Activated CD4-positive, alpha-beta T cell treated with anti-CD3 and anti-CD28 coated beads, Interleukin-2, amount 10 ng/mL, durations not matched to agents 7 days and 5 days (primary cell): Measurements from ENCODE around the gene AP2A1. TPM values are rescaled to one million over a fixed set of nuclear protein-coding genes. Genes with fewer than 3 reads are reported as not detected.

ENCODE experiments used
- CTCF ChIA-PET: fragments of 350-600 bp; sonication (Branson Sonifier 250); formaldehyde crosslinking; loops from one replicate; lab custom pipeline; 2021; ENCODE audit warnings: antibody characterized with exemption; lab: Charles Lee
- POLR2A ChIA-PET: fragments of 350-600 bp; sonication (Branson Sonifier 250); formaldehyde crosslinking; loops from one replicate; lab custom pipeline; 2021; ENCODE audit warnings: antibody characterized with exemption; lab: Charles Lee
- DNase-seq: peaks from one replicate; pipeline ENCODE4 v3.0.0-alpha.2; 2020
- H3K27ac Mint-ChIP-seq: one replicate; pipeline ENCODE4 v1.8.0; 2021; ENCODE audit warnings: mild to moderate bottlenecking, moderate library complexity, mixed read lengths
- H3K27me3 Mint-ChIP-seq: one replicate; pipeline ENCODE4 v1.8.0; 2021; ENCODE audit warnings: mixed read lengths
- H3K36me3 Mint-ChIP-seq: one replicate; pipeline ENCODE4 v1.8.0; 2021; ENCODE audit warnings: low read depth, mixed read lengths
- H3K4me1 Mint-ChIP-seq: one replicate; pipeline ENCODE4 v1.8.0; 2021; ENCODE audit warnings: mixed read lengths
- H3K4me3 Mint-ChIP-seq: one replicate; pipeline ENCODE4 v1.8.0; 2021; ENCODE audit warnings: mild to moderate bottlenecking, moderate library complexity, mixed read lengths
- H3K9me3 Mint-ChIP-seq: one replicate; pipeline ENCODE4 v1.8.0; 2021; ENCODE audit warnings: mixed read lengths
- total RNA-seq, 2 experiments: library from RNA; stranded (reverse); gene quantifications; one replicate each; pipeline ENCODE4 v1.2.3, GENCODE V29; 2021

Gene AP2A1
- total RNA-seq, 2 experiments from 2014 or later: 77.2 to 87.9 TPM

- Mint-ChIP-seq H3K4me1 (peaks cover 3% of the 10 kb centered on the region), H3K27ac (no peak overlapping the region), H3K9me3 (no peaks in the 10 kb centered on the region), H3K36me3 (peaks cover 26% of the 10 kb centered on the region), H3K27me3 (no peaks in the 10 kb centered on the region), H3K4me3 (no peak overlapping the region)
- POLR2A ChIA-PET: no interaction called here
- CTCF ChIA-PET: interaction anchor here (1.5 kb wide), 1 partner anchor 29 kb away, joined by 3 read pairs; no protein-coding TSS in a partner anchor
- DNase-seq: no peak
Measured at GRCh38 chr19:49840736-49841249, 74.0 kb downstream of the AP2A1 start.

- CTCF ChIA-PET: no interaction called here
Measured at GRCh38 chr19:49843265-49843664, 76.5 kb downstream of the AP2A1 start.

GRCh38 chr19:49844138-49845095 is 77.6 kb downstream of the AP2A1 start:
- no peak for DNase-seq
- H3K9me3 Mint-ChIP-seq: peaks cover 7% of the 10 kb centered on the region
- peaks cover 12% of the 10 kb centered on the region for H3K36me3 Mint-ChIP-seq
- H3K4me1 Mint-ChIP-seq: peaks cover 15% of the 10 kb centered on the region
- CTCF ChIA-PET: interaction anchor here (0.5 to 0.6 kb wide), 3 partner anchors 25 to 303 kb away, joined by 3 read pairs; no protein-coding TSS in a partner anchor
- no peak overlapping the region for H3K27ac Mint-ChIP-seq
- H3K27me3 Mint-ChIP-seq: peaks cover 5% of the 10 kb centered on the region
- no peak overlapping the region for H3K4me3 Mint-ChIP-seq
- POLR2A ChIA-PET: no interaction called here

More at GRCh38 chr19:49843265-49843664, 76.5 kb downstream of the AP2A1 start:
- H3K27ac Mint-ChIP-seq: no peak overlapping the region
- no peak for DNase-seq
- H3K36me3 Mint-ChIP-seq: peaks cover 15% of the 10 kb centered on the region
- H3K4me3 Mint-ChIP-seq: no peak overlapping the region
- H3K9me3 Mint-ChIP-seq: peaks cover 2% of the 10 kb centered on the region
- H3K4me1 Mint-ChIP-seq: peaks cover 4% of the 10 kb centered on the region
- POLR2A ChIA-PET: no interaction called here
- peaks cover 5% of the 10 kb centered on the region for H3K27me3 Mint-ChIP-seq

DNA sequence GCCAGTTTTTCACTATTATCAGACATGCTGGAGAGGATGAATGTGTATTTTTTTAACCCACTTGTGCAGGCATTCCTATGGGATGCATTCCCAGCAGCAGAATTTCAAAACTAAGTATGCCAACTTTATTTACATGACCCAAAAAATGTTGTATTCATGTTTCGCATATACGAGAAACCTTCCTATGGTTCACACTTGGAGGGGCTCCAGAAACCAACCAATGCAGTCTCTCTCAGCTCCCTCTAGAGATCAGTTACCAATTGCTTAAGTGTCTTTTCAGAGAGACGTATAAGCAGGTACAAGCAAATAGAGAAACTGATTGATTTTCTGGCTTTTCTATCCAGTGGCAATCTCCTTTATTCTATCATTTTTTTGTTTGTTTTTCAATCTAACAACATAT is 78.6 kb downstream of the AP2A1 start:
- no peak overlapping the region for H3K27ac Mint-ChIP-seq
- peaks cover 7% of the 10 kb centered on the region for H3K9me3 Mint-ChIP-seq
- peaks cover 9% of the 10 kb centered on the region for H3K36me3 Mint-ChIP-seq
- POLR2A ChIA-PET: no interaction called here
- DNase-seq: no peak
- no peak overlapping the region for H3K4me3 Mint-ChIP-seq
- peaks cover 23% of the 10 kb centered on the region for H3K4me1 Mint-ChIP-seq
- H3K27me3 Mint-ChIP-seq: peaks cover 5% of the 10 kb centered on the region
- CTCF ChIA-PET: interaction anchor here (0.6 kb wide), 1 partner anchor 26 kb away, joined by 3 read pairs; no protein-coding TSS in a partner anchor

- H3K27me3 Mint-ChIP-seq: peaks cover 5% of the 10 kb centered on the region
- H3K4me1 Mint-ChIP-seq: peaks cover 23% of the 10 kb centered on the region
- ChIA-PET POLR2A (no interaction called here), CTCF (interaction anchor here (1.5 kb wide), 1 partner anchor 14 kb away, joined by 4 read pairs; no protein-coding TSS in a partner anchor)
- H3K36me3 Mint-ChIP-seq: peaks cover 5% of the 10 kb centered on the region
- DNase-seq: no peak
- H3K27ac Mint-ChIP-seq: no peak overlapping the region
- no peak overlapping the region for H3K4me3 Mint-ChIP-seq
- H3K9me3 Mint-ChIP-seq: peaks cover 7% of the 10 kb centered on the region
Measured at GRCh38 chr19:49846408-49846807, 79.6 kb downstream of the AP2A1 start.

DNA sequence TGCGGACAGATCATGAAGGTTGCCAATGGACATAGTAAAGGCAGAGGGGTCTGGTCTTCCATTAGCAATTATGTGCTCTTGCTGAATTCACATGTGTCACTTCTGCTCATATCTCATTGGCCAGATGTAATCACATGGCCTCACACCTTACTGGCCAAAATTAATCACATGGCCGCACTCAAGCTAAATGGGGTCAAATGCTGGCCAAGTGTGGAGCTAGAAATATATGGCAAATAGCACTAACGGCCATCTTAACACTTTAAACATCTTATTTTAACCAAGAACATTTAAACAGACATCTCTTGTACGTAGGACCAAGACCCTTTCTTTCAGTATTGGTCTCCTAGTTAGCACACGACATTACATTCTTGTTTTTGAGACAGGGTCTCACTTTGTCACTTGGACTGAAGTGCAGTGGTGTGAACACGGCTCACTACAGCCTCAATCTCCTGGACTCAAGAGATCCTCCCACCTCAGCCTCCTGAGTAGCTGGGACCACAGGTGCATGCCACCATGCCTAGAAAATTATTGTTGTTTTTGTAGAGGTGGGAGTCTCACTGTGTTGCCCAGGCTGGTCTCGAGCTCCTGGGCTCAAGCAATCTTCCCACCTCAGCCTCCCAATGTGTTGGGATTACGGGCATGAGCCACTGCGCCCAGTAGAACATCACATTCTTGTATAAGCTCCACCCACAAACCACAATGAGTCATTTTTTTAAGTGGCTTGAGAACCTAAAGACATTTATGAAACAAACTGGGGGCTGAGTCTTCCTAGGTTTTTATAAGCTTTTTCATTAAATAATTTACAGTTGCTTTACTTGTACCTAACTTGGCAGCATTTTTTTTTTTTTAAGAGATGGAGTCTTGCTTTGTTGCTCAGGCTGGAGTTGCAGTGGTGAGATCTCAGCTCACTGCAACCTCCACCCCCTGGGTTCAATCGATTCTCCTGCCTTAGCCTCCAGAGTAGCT is 81.2 kb downstream of the AP2A1 start:
- CTCF ChIA-PET: interaction anchor here (0.6 to 3.2 kb wide), 11 partner anchors 9 to 1457 kb away, joined by 3 to 13 read pairs (median 4); partner anchors contain the start of genes KDELR1 and MED25

GRCh38 chr19:49848938-49849337 is 82.1 kb downstream of the AP2A1 start:
- H3K4me3 Mint-ChIP-seq: peak overlapping the region; percentile 40
- peaks cover 7% of the 10 kb centered on the region for H3K36me3 Mint-ChIP-seq
- POLR2A ChIA-PET: no interaction called here
- peaks cover 11% of the 10 kb centered on the region for H3K27me3 Mint-ChIP-seq
- no peak for DNase-seq
- H3K4me1 Mint-ChIP-seq: peaks cover 39% of the 10 kb centered on the region
- CTCF ChIA-PET: interaction anchor here (1.2 to 3.2 kb wide), 3 partner anchors 15 to 43 kb away, joined by 3 to 13 read pairs (median 3); no protein-coding TSS in a partner anchor
- no peak overlapping the region for H3K27ac Mint-ChIP-seq
- peaks cover 7% of the 10 kb centered on the region for H3K9me3 Mint-ChIP-seq

More for the DNA sequence above, 81.2 kb downstream of the AP2A1 start:
- Mint-ChIP-seq H3K27ac (peak overlapping the region; percentile 13), H3K9me3 (peaks cover 7% of the 10 kb centered on the region), H3K27me3 (peaks cover 11% of the 10 kb centered on the region), H3K4me1 (peaks cover 35% of the 10 kb centered on the region), H3K4me3 (peak overlapping the region; percentile 22), H3K36me3 (peaks cover 7% of the 10 kb centered on the region)
- peak; percentile 44 for DNase-seq
- POLR2A ChIA-PET: interaction anchor here (0.6 to 0.7 kb wide), 2 partner anchors 20 to 144 kb away, joined by 5 to 6 read pairs; no protein-coding TSS in a partner anchor

GRCh38 chr19:49849433-49850220 is 82.8 kb downstream of the AP2A1 start:
- peaks cover 11% of the 10 kb centered on the region for H3K27me3 Mint-ChIP-seq
- peak overlapping the region; percentile 98 for H3K27ac Mint-ChIP-seq
- POLR2A ChIA-PET: interaction anchor here (1.2 kb wide), 1 partner anchor 79 kb away, joined by 4 read pairs; the partner anchor contains the start of genes ATF5 and NUP62
- peaks cover 7% of the 10 kb centered on the region for H3K36me3 Mint-ChIP-seq
- CTCF ChIA-PET: interaction anchor here (1.0 to 3.2 kb wide), 5 partner anchors 11 to 42 kb away, joined by 3 to 13 read pairs (median 3); no protein-coding TSS in a partner anchor
- H3K4me3 Mint-ChIP-seq: peak overlapping the region; percentile 88
- H3K4me1 Mint-ChIP-seq: peaks cover 39% of the 10 kb centered on the region
- DNase-seq: no peak
- peaks cover 7% of the 10 kb centered on the region for H3K9me3 Mint-ChIP-seq

GRCh38 chr19:49850221-49850486 is 83.4 kb downstream of the AP2A1 start:
- H3K27ac Mint-ChIP-seq: peak overlapping the region; percentile 98
- ChIA-PET POLR2A (interaction anchor here (1.2 kb wide), 1 partner anchor 79 kb away, joined by 4 read pairs; the partner anchor contains the start of genes ATF5 and NUP62), CTCF (interaction anchor here (1.0 to 3.2 kb wide), 4 partner anchors 10 to 42 kb away, joined by 3 to 13 read pairs (median 4); no protein-coding TSS in a partner anchor)
- peaks cover 7% of the 10 kb centered on the region for H3K36me3 Mint-ChIP-seq
- H3K27me3 Mint-ChIP-seq: peaks cover 11% of the 10 kb centered on the region
- H3K4me3 Mint-ChIP-seq: peak overlapping the region; percentile 88
- peaks cover 7% of the 10 kb centered on the region for H3K9me3 Mint-ChIP-seq
- no peak for DNase-seq
- H3K4me1 Mint-ChIP-seq: peaks cover 39% of the 10 kb centered on the region

DNA sequence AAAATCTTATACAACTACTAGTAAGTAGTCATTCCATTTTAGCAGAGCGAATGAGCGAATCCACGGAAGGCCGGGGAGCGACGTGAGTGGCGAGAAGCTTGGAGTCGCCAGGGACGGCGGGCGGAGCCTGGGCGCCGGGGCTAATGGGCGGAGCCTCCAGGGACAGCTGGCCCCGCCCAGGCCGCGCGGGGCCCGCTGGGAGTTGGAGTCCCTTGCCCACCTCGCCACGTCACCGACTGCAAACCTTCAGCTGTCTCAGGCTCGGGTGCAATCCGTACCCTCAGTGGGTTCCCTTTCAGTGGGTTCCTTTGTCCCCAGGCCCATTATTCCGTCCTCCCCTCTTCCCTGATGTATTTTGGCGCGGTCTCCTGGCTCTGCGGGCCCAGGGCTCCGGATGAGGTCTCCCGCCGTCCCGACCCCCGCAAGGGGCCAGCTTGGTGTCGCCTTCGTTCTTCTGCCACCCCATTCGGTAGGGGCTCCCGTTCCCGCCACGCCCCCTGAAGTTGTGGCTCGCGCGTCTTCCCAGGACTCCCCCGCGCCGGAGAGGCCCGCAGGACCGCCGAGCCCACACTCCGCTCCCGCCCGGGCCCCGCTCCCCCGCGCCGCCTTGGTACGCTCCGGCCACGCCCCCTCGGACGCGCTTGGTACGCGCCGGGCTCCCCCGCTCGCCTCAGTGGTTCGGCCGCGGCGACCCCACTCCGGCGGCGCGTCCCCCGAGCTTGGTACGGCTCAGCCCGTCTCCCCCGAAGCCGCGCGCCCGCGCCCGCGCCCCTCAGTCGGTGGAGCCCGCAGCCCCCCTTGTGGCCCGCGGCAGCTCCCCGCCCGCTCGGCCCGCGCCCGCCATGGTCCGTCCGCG is 83.9 kb downstream of the AP2A1 start, which contains the start of gene PTOV1:
Gene PTOV1, plus strand, starts transcription at position 673 of the 856 bp plus-strand sequence.
- ChIA-PET POLR2A (interaction anchor here (1.2 kb wide), 1 partner anchor 78 kb away, joined by 4 read pairs; the partner anchor contains the start of genes ATF5 and NUP62), CTCF (interaction anchor here (1.0 to 3.2 kb wide), 4 partner anchors 10 to 40 kb away, joined by 3 to 13 read pairs (median 4); no protein-coding TSS in a partner anchor)
- Mint-ChIP-seq H3K4me1 (peaks cover 39% of the 10 kb centered on the region), H3K9me3 (peaks cover 7% of the 10 kb centered on the region), H3K4me3 (peak within 1 kb of the TSS; percentile 88), H3K27me3 (peaks cover 11% of the 10 kb centered on the region), H3K27ac (peak within 1 kb of the TSS; percentile 98), H3K36me3 (peaks cover 7% of the 10 kb centered on the region)
- peak; percentile 90 for DNase-seq
